IPS DF 4.7 (cell line): Measurements from ENCODE around the gene OXTR.

Experiments
- DNase-seq: peaks from one replicate; pipeline ENCODE4 v3.0.0-alpha.2; 2013; ENCODE audit warnings: low spot score; ENCODE audit errors: extremely low read depth

Gene OXTR

GRCh38 chr3:8767667-8768363 is 1.6 kb downstream of the OXTR start:
- DNase-seq = no peak

- DNase-seq = no peak
Measured at GRCh38 chr3:8767256-8767666, 2.2 kb downstream of the OXTR start.

GRCh38 chr3:8766148-8766547 is 3.3 kb downstream of the OXTR start:
- DNase-seq = no peak

- no peak for DNase-seq
Measured at GRCh38 chr3:8765528-8765927, 3.9 kb downstream of the OXTR start.

GRCh38 chr3:8764528-8764927 is 4.9 kb downstream of the OXTR start:
- DNase-seq = no peak

GRCh38 chr3:8762607-8763377 is 6.6 kb downstream of the OXTR start:
- DNase-seq = no peak

- no peak for DNase-seq
Measured at GRCh38 chr3:8761866-8762265, 7.5 kb downstream of the OXTR start.

- no peak for DNase-seq
Measured at GRCh38 chr3:8760506-8760905, 8.9 kb downstream of the OXTR start.

GRCh38 chr3:8760091-8760490 is 9.3 kb downstream of the OXTR start:
- no peak for DNase-seq

- DNase-seq = no peak
Measured at GRCh38 chr3:8759038-8759707, 10.2 kb downstream of the OXTR start.

- no peak for DNase-seq
Measured at GRCh38 chr3:8757551-8758518, 11.6 kb downstream of the OXTR start.

- no peak for DNase-seq
Measured at GRCh38 chr3:8756671-8757070, 12.7 kb downstream of the OXTR start.

- no peak for DNase-seq
Measured at GRCh38 chr3:8755564-8756237, 13.7 kb downstream of the OXTR start.

- no peak for DNase-seq
Measured at GRCh38 chr3:8755097-8755496, 14.3 kb downstream of the OXTR start.

- DNase-seq = no peak
Measured at GRCh38 chr3:8752832-8753231, 16.6 kb downstream of the OXTR start.

- DNase-seq = no peak
Measured at GRCh38 chr3:8749316-8749715, 20.1 kb downstream of the OXTR start.

- DNase-seq = no peak
Measured at GRCh38 chr3:8746780-8747345, 22.6 kb downstream of the OXTR start.

- no peak for DNase-seq
Measured at GRCh38 chr3:8745619-8746370, 23.6 kb downstream of the OXTR start.

GRCh38 chr3:8743911-8744310 is 25.5 kb downstream of the OXTR start:
- no peak for DNase-seq
